Measurements from ENCODE around the gene TAX1BP3. TPM values are rescaled to one million over a fixed set of nuclear protein-coding genes. Genes with fewer than 3 reads are reported as not detected.
A peak's percentile ranks its signal among the peaks of the same experiment; 100 is the strongest.

The TAX1BP3 gene
- total and polyA plus RNA-seq, 9 of the 15 experiments (the other 6 are each of a cell fraction or from before 2014, with no cell fraction given), result 0.99 to 14.5 (median 6.2) TPM

DNA sequence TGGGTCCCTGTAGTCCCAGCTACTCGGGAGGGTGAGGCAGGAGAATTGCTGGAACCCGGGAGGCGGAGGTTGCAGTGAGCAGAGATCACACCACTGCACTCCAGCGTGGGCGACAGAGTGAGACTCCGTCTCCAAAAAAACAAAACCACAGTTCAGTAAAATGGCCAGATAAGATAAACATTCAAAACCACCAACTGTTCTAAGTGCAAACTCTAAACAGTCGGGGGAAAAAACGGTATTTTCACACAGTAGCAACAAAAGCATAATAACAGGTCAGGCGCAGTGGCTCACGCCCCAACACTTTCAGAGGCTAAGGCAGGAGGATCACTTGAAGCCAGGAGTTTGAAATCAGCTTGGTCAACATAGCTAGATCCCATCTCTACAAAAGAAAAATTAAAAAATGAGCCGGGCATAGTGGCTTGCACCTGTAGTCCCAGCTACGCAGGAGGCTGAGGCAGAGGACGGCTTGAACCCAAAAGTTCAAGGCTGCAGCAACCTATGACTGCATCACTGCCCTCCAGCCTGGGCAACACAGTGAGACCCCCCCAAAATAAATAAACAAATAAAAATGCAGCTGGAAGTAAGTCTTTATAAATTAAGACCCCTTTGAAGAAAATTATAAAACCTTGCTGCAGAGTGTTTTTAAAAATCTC, 44.6 kb upstream of the TAX1BP3 start (continued):
- no peak for TF ChIP-seq SMC3 (conservative IDR thresholded peaks at IDR 0.05; ENCODE audit: insufficient read depth, low read depth, low read length)
- TF ChIP-seq SP2 (IDR thresholded peaks at IDR 0.05; ENCODE audit: extremely low read depth, low read depth, low read length, poor library complexity, severe bottlenecking), result no peak
- no peak for TF ChIP-seq THRAP3 (IDR thresholded peaks at IDR 0.05; ENCODE audit: borderline replicate concordance)
- TF ChIP-seq ZNF133 (CRISPR knock-in tag; IDR thresholded peaks at IDR 0.05), result no peak
- TF ChIP-seq, protein P1, sequence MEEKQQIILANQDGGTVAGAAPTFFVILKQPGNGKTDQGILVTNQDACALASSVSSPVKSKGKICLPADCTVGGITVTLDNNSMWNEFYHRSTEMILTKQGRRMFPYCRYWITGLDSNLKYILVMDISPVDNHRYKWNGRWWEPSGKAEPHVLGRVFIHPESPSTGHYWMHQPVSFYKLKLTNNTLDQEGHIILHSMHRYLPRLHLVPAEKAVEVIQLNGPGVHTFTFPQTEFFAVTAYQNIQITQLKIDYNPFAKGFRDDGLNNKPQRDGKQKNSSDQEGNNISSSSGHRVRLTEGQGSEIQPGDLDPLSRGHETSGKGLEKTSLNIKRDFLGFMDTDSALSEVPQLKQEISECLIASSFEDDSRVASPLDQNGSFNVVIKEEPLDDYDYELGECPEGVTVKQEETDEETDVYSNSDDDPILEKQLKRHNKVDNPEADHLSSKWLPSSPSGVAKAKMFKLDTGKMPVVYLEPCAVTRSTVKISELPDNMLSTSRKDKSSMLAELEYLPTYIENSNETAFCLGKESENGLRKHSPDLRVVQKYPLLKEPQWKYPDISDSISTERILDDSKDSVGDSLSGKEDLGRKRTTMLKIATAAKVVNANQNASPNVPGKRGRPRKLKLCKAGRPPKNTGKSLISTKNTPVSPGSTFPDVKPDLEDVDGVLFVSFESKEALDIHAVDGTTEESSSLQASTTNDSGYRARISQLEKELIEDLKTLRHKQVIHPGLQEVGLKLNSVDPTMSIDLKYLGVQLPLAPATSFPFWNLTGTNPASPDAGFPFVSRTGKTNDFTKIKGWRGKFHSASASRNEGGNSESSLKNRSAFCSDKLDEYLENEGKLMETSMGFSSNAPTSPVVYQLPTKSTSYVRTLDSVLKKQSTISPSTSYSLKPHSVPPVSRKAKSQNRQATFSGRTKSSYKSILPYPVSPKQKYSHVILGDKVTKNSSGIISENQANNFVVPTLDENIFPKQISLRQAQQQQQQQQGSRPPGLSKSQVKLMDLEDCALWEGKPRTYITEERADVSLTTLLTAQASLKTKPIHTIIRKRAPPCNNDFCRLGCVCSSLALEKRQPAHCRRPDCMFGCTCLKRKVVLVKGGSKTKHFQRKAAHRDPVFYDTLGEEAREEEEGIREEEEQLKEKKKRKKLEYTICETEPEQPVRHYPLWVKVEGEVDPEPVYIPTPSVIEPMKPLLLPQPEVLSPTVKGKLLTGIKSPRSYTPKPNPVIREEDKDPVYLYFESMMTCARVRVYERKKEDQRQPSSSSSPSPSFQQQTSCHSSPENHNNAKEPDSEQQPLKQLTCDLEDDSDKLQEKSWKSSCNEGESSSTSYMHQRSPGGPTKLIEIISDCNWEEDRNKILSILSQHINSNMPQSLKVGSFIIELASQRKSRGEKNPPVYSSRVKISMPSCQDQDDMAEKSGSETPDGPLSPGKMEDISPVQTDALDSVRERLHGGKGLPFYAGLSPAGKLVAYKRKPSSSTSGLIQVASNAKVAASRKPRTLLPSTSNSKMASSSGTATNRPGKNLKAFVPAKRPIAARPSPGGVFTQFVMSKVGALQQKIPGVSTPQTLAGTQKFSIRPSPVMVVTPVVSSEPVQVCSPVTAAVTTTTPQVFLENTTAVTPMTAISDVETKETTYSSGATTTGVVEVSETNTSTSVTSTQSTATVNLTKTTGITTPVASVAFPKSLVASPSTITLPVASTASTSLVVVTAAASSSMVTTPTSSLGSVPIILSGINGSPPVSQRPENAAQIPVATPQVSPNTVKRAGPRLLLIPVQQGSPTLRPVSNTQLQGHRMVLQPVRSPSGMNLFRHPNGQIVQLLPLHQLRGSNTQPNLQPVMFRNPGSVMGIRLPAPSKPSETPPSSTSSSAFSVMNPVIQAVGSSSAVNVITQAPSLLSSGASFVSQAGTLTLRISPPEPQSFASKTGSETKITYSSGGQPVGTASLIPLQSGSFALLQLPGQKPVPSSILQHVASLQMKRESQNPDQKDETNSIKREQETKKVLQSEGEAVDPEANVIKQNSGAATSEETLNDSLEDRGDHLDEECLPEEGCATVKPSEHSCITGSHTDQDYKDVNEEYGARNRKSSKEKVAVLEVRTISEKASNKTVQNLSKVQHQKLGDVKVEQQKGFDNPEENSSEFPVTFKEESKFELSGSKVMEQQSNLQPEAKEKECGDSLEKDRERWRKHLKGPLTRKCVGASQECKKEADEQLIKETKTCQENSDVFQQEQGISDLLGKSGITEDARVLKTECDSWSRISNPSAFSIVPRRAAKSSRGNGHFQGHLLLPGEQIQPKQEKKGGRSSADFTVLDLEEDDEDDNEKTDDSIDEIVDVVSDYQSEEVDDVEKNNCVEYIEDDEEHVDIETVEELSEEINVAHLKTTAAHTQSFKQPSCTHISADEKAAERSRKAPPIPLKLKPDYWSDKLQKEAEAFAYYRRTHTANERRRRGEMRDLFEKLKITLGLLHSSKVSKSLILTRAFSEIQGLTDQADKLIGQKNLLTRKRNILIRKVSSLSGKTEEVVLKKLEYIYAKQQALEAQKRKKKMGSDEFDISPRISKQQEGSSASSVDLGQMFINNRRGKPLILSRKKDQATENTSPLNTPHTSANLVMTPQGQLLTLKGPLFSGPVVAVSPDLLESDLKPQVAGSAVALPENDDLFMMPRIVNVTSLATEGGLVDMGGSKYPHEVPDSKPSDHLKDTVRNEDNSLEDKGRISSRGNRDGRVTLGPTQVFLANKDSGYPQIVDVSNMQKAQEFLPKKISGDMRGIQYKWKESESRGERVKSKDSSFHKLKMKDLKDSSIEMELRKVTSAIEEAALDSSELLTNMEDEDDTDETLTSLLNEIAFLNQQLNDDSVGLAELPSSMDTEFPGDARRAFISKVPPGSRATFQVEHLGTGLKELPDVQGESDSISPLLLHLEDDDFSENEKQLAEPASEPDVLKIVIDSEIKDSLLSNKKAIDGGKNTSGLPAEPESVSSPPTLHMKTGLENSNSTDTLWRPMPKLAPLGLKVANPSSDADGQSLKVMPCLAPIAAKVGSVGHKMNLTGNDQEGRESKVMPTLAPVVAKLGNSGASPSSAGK (IDR thresholded peaks at IDR 0.05), result peak; percentile 34; the same call in 1 of the 2 replicates
- TF ChIP-seq MAZ (CRISPR knock-in tag; conservative IDR thresholded peaks at IDR 0.05 in 1 of 2, IDR thresholded peaks at IDR 0.05 in 1 of 2), result no peak
- TF ChIP-seq, protein P2, sequence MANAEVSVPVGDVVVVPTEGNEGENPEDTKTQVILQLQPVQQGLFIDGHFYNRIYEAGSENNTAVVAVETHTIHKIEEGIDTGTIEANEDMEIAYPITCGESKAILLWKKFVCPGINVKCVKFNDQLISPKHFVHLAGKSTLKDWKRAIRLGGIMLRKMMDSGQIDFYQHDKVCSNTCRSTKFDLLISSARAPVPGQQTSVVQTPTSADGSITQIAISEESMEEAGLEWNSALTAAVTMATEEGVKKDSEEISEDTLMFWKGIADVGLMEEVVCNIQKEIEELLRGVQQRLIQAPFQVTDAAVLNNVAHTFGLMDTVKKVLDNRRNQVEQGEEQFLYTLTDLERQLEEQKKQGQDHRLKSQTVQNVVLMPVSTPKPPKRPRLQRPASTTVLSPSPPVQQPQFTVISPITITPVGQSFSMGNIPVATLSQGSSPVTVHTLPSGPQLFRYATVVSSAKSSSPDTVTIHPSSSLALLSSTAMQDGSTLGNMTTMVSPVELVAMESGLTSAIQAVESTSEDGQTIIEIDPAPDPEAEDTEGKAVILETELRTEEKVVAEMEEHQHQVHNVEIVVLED (CRISPR knock-in tag; IDR thresholded peaks at IDR 0.05), result no peak
- TF ChIP-seq TCFL5 (CRISPR knock-in tag; conservative IDR thresholded peaks at IDR 0.05), result no peak
- TF ChIP-seq, protein P3, sequence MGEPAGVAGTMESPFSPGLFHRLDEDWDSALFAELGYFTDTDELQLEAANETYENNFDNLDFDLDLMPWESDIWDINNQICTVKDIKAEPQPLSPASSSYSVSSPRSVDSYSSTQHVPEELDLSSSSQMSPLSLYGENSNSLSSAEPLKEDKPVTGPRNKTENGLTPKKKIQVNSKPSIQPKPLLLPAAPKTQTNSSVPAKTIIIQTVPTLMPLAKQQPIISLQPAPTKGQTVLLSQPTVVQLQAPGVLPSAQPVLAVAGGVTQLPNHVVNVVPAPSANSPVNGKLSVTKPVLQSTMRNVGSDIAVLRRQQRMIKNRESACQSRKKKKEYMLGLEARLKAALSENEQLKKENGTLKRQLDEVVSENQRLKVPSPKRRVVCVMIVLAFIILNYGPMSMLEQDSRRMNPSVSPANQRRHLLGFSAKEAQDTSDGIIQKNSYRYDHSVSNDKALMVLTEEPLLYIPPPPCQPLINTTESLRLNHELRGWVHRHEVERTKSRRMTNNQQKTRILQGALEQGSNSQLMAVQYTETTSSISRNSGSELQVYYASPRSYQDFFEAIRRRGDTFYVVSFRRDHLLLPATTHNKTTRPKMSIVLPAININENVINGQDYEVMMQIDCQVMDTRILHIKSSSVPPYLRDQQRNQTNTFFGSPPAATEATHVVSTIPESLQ (CRISPR knock-in tag; IDR thresholded peaks at IDR 0.05), result no peak
- TF ChIP-seq HNRNPL (IDR thresholded peaks at IDR 0.05; ENCODE audit: low read depth, low read length), result no peak
- peak; percentile 73 for TF ChIP-seq TEAD4 (IDR thresholded peaks at IDR 0.05; ENCODE audit: low read length)
- TF ChIP-seq TEAD4 (CRISPR knock-in tag; IDR thresholded peaks at IDR 0.05; ENCODE audit: borderline replicate concordance), result no peak

Data from K562 (cell line).